GM12878 (cell line): Measurements from ENCODE around the gene PRKCE. TPM values are rescaled to one million over a fixed set of nuclear protein-coding genes. Genes with fewer than 3 reads are reported as not detected.

ENCODE experiments used
- ATAC-seq: fragments of 200-7000 bp; cut with Tn5 transposase; 3 replicates; pipeline ENCODE4 v1.9.1; 2020; ENCODE audit warnings: mild to moderate bottlenecking, moderate library complexity
- BruUV-seq: library from RNA; stranded (reverse); fragments of 400-500 nt; replicated peaks from 2 replicates; lab custom pipeline; 2021; lab: Mats Ljungman, UMichigan
- CTCF ChIA-PET: fragments of 300-600 bp; sonication (Branson Sonifier 250); formaldehyde crosslinking; extraction: SDS; loops from one replicate; lab custom pipeline; 2021; ENCODE audit warnings: inconsistent platforms; lab: Yijun Ruan, JAX
- POLR2A ChIA-PET: fragments of 350-600 bp; formaldehyde crosslinking; extraction: SDS; loops from one replicate; lab custom pipeline; 2021; ENCODE audit warnings: inconsistent platforms; lab: Charles Lee
- RAD21 ChIA-PET: fragments of 300-600 bp; sonication (Branson Sonifier 250); formaldehyde crosslinking; loops from one replicate; lab custom pipeline; 2023; ENCODE audit warnings: antibody characterized with exemption; ENCODE audit not compliant: unreplicated experiment; lab: Charles Lee
- SMC1A ChIA-PET: fragments of 300-600 bp; sonication (Branson Sonifier 250); formaldehyde crosslinking; loops from one replicate; lab custom pipeline; 2023; ENCODE audit not compliant: unreplicated experiment, uncharacterized antibody; lab: Charles Lee
- DNase-seq: peaks from one replicate; pipeline ENCODE4 v3.0.0-alpha.2; 2011; ENCODE audit warnings: low read depth, low spot score
- FAIRE-seq: peaks from 3 replicates; lab custom pipeline; 2011; peaks lifted over from hg19 to GRCh38; lab: Jason Lieb, UNC
- H2AFZ ChIP-seq: 2 replicates; pipeline ENCODE4 v1.6.0; 2011; ENCODE audit warnings: low read depth, low read length, control low read depth; ENCODE audit not compliant: control insufficient read depth
- H3K27ac ChIP-seq: 2 replicates; pipeline ENCODE4 v1.5.1; 2011; ENCODE audit warnings: control low read depth; ENCODE audit not compliant: control insufficient read depth, insufficient read depth
- H3K27me3 ChIP-seq, 2 experiments: replicated peaks in 1 of 2; 2 replicates each; pipeline versions ENCODE4 v1.6.0 to v1.6.1; 2011; ENCODE audit warnings: low read length in 1 of 2; ENCODE audit not compliant: control insufficient read depth in 2 of 2, insufficient read depth in 2 of 2
- H3K36me3 ChIP-seq, 2 experiments: 2 replicates each; pipeline ENCODE4 v1.5.1; 2011; ENCODE audit warnings: low read length in 1 of 2; ENCODE audit not compliant: control insufficient read depth in 2 of 2, insufficient read depth in 2 of 2
- H3K4me1 ChIP-seq: 2 replicates; pipeline ENCODE4 v1.6.1; 2011; ENCODE audit warnings: mild to moderate bottlenecking, low read length, moderate library complexity, mixed read lengths; ENCODE audit not compliant: control insufficient read depth, insufficient read depth
- H3K4me2 ChIP-seq: 2 replicates; pipeline ENCODE4 v1.6.0; 2011; ENCODE audit warnings: control low read depth; ENCODE audit not compliant: control insufficient read depth, insufficient read depth
- H3K4me3 ChIP-seq: fragments of 200-600 bp; sonication (generic); 2 replicates; pipeline ENCODE4 v1.5.1; 2016
- H3K79me2 ChIP-seq: 2 replicates; pipeline ENCODE4 v1.6.0; 2011; ENCODE audit warnings: low read length; ENCODE audit not compliant: control insufficient read depth, insufficient read depth
- H3K9ac ChIP-seq: 2 replicates; pipeline ENCODE4 v1.8.0; 2011; ENCODE audit warnings: low read length, control low read depth, mixed read lengths; ENCODE audit not compliant: control insufficient read depth, insufficient read depth
- H3K9me3 ChIP-seq: replicated peaks from 3 replicates; pipeline ENCODE4 v1.5.1; 2011; ENCODE audit warnings: mild to moderate bottlenecking, low read length; ENCODE audit not compliant: control insufficient read depth, insufficient read depth
- H4K20me1 ChIP-seq: 2 replicates; pipeline ENCODE4 v1.6.0; 2011; ENCODE audit not compliant: control insufficient read depth, insufficient read depth
- BRCA1 ChIP-seq: IDR thresholded peaks from 2 replicates; pipeline ENCODE4 v1.6.1; 2011; ENCODE audit warnings: low read depth, low read length, improper control_type of control experiment
- CREB1 ChIP-seq: IDR thresholded peaks from 2 replicates; pipeline ENCODE4 v1.6.1; 2012; ENCODE audit warnings: low read depth, mild to moderate bottlenecking, inconsistent platforms
- DPF2 ChIP-seq: fragments of 450-650 bp; IDR thresholded peaks from 2 replicates; pipeline ENCODE4 v1.6.1; 2017; ENCODE audit warnings: mild to moderate bottlenecking
- IKZF1 ChIP-seq: fragments of 450-650 bp; conservative IDR thresholded peaks from 2 replicates; pipeline ENCODE4 v1.6.1; 2017; ENCODE audit warnings: antibody characterized with exemption, mild to moderate bottlenecking
- IKZF2 ChIP-seq, 2 experiments: fragments of 450-650 bp; IDR thresholded peaks; 2 replicates each; pipeline ENCODE4 v1.6.1; 2017; ENCODE audit warnings: mild to moderate bottlenecking in 2 of 2, moderate library complexity in 2 of 2
- IRF4 ChIP-seq: IDR thresholded peaks from 2 replicates; pipeline ENCODE4 v1.6.1; 2011; ENCODE audit warnings: low read depth, low read length
- MLLT1 ChIP-seq: fragments of 450-650 bp; IDR thresholded peaks from 2 replicates; pipeline ENCODE4 v1.6.1; 2016; ENCODE audit warnings: mild to moderate bottlenecking
- NFYA ChIP-seq: IDR thresholded peaks from 2 replicates; pipeline ENCODE4 v1.6.1; 2011; ENCODE audit warnings: low read depth, mild to moderate bottlenecking, low read length, improper control_type of control experiment, borderline replicate concordance
- NFYB ChIP-seq: IDR thresholded peaks from 2 replicates; pipeline ENCODE4 v1.6.1; 2011; ENCODE audit warnings: low read depth, mild to moderate bottlenecking, low read length, improper control_type of control experiment, moderate library complexity; ENCODE audit not compliant: insufficient read depth
- RELA ChIP-seq: fragments of 450-650 bp; IDR thresholded peaks from 2 replicates; pipeline ENCODE4 v1.8.0; 2014; ENCODE audit warnings: borderline replicate concordance; ENCODE audit not compliant: partially characterized antibody
- RUNX3 ChIP-seq: IDR thresholded peaks from 2 replicates; pipeline ENCODE4 v1.6.1; 2012; ENCODE audit warnings: low read length, inconsistent platforms
- SPI1 ChIP-seq: IDR thresholded peaks from 2 replicates; pipeline ENCODE4 v1.6.1; 2011; ENCODE audit warnings: low read depth, mild to moderate bottlenecking, low read length, moderate library complexity, borderline replicate concordance; ENCODE audit not compliant: insufficient read depth
- WRNIP1 ChIP-seq: IDR thresholded peaks from 2 replicates; pipeline ENCODE4 v1.6.1; 2011; ENCODE audit warnings: low read depth, low read length, improper control_type of control experiment, borderline replicate concordance
- ZBED1 ChIP-seq: IDR thresholded peaks from 2 replicates; pipeline ENCODE4 v1.6.1; 2016; ENCODE audit warnings: borderline replicate concordance
- WGBS: methylation state at CpG from one replicate; pipeline ENCODE4 v1.1.6; 2016; ENCODE audit warnings: low lambda C conversion rate; ENCODE audit not compliant: insufficient replicate concordance, insufficient coverage; ENCODE audit errors: missing lambda C conversion rate; 5-methylcytosine and 5-hydroxymethylcytosine counted together
- in situ Hi-C: fragments of 300-500 bp; cut with MboI; formaldehyde crosslinking; loops from 9 replicates; pipeline ENCODE4 v1.14.3; 2018; ENCODE audit warnings: mixed read lengths
- intact Hi-C: fragments of 100-400 bp; cut with micrococcal nuclease; formaldehyde crosslinking; loops from one replicate; pipeline ENCODE4 v1.14.2; 2022; ENCODE audit not compliant: unreplicated experiment
- polyA plus RNA-seq, 11 experiments: library from polyadenylated mRNA; depleted of rRNA in 4 of 11; unstranded in 6 of 11; stranded (reverse) in 5 of 11; fragments of >200 nt; fragmentation: Nextera tagmentation in 4 of 11; fragmentation: Illumina TruSeq in 1 of 11; extraction: Ambion mirVana in 4 of 11; extraction: Trizol in 1 of 11; gene quantifications; 1 replicate in 1 of 11; 2 replicates in 10 of 11; pipeline versions ENCODE4 v1.2.1 to v1.2.3, GENCODE V29; 2011 to 2016; ENCODE audit warnings: inconsistent platforms in 2 of 11, missing spikeins in 2 of 11, low read depth in 1 of 11
- total RNA-seq, 4 experiments: library from RNA; depleted of rRNA in 3 of 4; stranded (reverse); fragments of >200 nt in 3 of 4; fragmentation: Illumina TruSeq in 1 of 4; extraction: Trizol in 1 of 4; gene quantifications; 2 replicates each; pipeline versions ENCODE4 v1.2.1 to v1.2.3, GENCODE V29; 2013 to 2021
- TF ChIP-seq, protein P1 (sequence below): fragments of 450-650 bp; IDR thresholded peaks from 2 replicates; pipeline ENCODE4 v1.6.1; 2017; ENCODE audit warnings: low read depth, mild to moderate bottlenecking, moderate library complexity

PRKCE gene
- total and polyA plus RNA-seq, 10 of the 15 experiments (the other 5 are each of a cell fraction or from before 2014, with no cell fraction given) = 2.6 to 28.2 (median 11.3) TPM

- Histone ChIP-seq H3K27ac (no peak overlapping the region), H3K9ac (no peak overlapping the region), H3K79me2 (peaks cover 2% of the 10 kb centered on the region), H3K4me3 (no peak overlapping the region), H3K36me3 (no peaks in the 10 kb centered on the region; a peak in 1 of 4 replicates), H3K9me3 (no peaks in the 10 kb centered on the region), H3K4me2 (no peak overlapping the region), H3K4me1 (peaks cover 6% of the 10 kb centered on the region; the same call in 1 of the 2 replicates), H3K27me3 (no peaks in the 10 kb centered on the region), H4K20me1 (no peaks in the 10 kb centered on the region), H2AFZ (no peak overlapping the region)
- CTCF ChIA-PET = interaction anchor here (0.7 to 2.2 kb wide), 8 partner anchors 11 to 271 kb away, joined by 3 to 6 read pairs (median 4); no protein-coding TSS in a partner anchor
- BruUV-seq = no TSS peak
- ATAC-seq (peak; percentile 79), FAIRE-seq (no peak), DNase-seq (peak; percentile 37)
- in situ Hi-C loops = no loop called here
- no peak for TF ChIP-seq NFYB
- TF ChIP-seq MLLT1 = no peak
- peak; percentile 47; the same call in 1 of the 2 replicates for TF ChIP-seq DPF2
- 0 out of 2 replicates have a peak, but pooled peaks have one; percentile 13 for TF ChIP-seq CREB1
- TF ChIP-seq NFYA = no peak
- peak; percentile 66; the same call in 1 of the 2 replicates for TF ChIP-seq SPI1
- TF ChIP-seq IKZF1 = peak; percentile 32; the same call in 1 of the 2 replicates
- 0 out of 2 replicates have a peak, but pooled peaks have one; percentile 51 for TF ChIP-seq IRF4
- peak; percentile 65 to 68; a peak in 2 of 4 replicates for TF ChIP-seq IKZF2 (IDR thresholded peaks at IDR 0.05)
- no peak for TF ChIP-seq ZBED1
- TF ChIP-seq WRNIP1 = no peak
- TF ChIP-seq RELA = no peak
- TF ChIP-seq BRCA1 = no peak
- TF ChIP-seq RUNX3 = peak; percentile 91
- TF ChIP-seq, protein P1, sequence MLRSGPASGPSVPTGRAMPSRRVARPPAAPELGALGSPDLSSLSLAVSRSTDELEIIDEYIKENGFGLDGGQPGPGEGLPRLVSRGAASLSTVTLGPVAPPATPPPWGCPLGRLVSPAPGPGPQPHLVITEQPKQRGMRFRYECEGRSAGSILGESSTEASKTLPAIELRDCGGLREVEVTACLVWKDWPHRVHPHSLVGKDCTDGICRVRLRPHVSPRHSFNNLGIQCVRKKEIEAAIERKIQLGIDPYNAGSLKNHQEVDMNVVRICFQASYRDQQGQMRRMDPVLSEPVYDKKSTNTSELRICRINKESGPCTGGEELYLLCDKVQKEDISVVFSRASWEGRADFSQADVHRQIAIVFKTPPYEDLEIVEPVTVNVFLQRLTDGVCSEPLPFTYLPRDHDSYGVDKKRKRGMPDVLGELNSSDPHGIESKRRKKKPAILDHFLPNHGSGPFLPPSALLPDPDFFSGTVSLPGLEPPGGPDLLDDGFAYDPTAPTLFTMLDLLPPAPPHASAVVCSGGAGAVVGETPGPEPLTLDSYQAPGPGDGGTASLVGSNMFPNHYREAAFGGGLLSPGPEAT = no peak; the same call in 1 of the 2 replicates
- intact Hi-C loops = no loop called here
- RAD21 ChIA-PET = interaction anchor here (0.6 to 1.8 kb wide), 4 partner anchors 9 to 169 kb away, joined by 3 to 9 read pairs (median 4); no protein-coding TSS in a partner anchor
- WGBS = 72% methylated on average over 2 of the region's 2 CpGs
- SMC1A ChIA-PET = interaction anchor here (0.8 to 6.5 kb wide), 17 partner anchors 8 to 257 kb away, joined by 3 to 33 read pairs (median 4); partner anchors contain the start of gene PRKCE
- POLR2A ChIA-PET = interaction anchor here (1.2 to 2.7 kb wide), 4 partner anchors 8 to 30 kb away, joined by 3 to 8 read pairs (median 6); partner anchors contain the start of gene PRKCE
Measured at GRCh38 chr2:45664635-45665261, 13.3 kb downstream of the PRKCE start.
